Peyer's patch (tissue), 4 donors: ENCODE results near the gene PRG3. TPM values are rescaled to one million over a fixed set of nuclear protein-coding genes. Genes with fewer than 3 reads are reported as not detected.

ENCODE experiments used
- DNase-seq, 3 donors: peaks; one replicate each; pipeline ENCODE4 v3.0.0-alpha.2; 2017 to 2019
- H3K27ac ChIP-seq, 4 donors: fragments of 200-600 bp; sonication (generic); one replicate each; pipeline ENCODE4 v1.5.1; 2016 to 2019
- H3K27me3 ChIP-seq, 2 donors: fragments of 200-600 bp; sonication (generic); one replicate each; pipeline ENCODE4 v1.5.1; 2019
- H3K36me3 ChIP-seq, 3 donors: fragments of 200-600 bp; sonication (generic); one replicate each; pipeline ENCODE4 v1.5.1; 2016 to 2019
- H3K4me1 ChIP-seq, 4 donors: fragments of 200-600 bp; sonication (generic); one replicate each; pipeline ENCODE4 v1.5.1; 2016 to 2019
- H3K4me3 ChIP-seq, 4 donors: fragments of 200-600 bp; sonication (generic); 1 replicate in 3 of 4; 2 replicates in 1 of 4; pipeline ENCODE4 v1.5.1; 2016 to 2019; ENCODE audit warnings: mild to moderate bottlenecking in 1 of 4
- H3K9me3 ChIP-seq, 4 donors: fragments of 200-600 bp; sonication (generic); one replicate each; pipeline ENCODE4 v1.5.1; 2016 to 2019; ENCODE audit warnings: mild to moderate bottlenecking in 1 of 4
- CTCF ChIP-seq, 6 experiments: fragments of 450-650 bp in 4 of 6; fragments of 200-600 bp in 2 of 6; sonication (generic) in 1 of 6; IDR thresholded peaks; one replicate each; pipeline ENCODE4 v1.5.1; 2017 to 2019; ENCODE audit warnings: antibody characterized with exemption in 6 of 6, mild to moderate bottlenecking in 3 of 6, moderate library complexity in 1 of 6
- POLR2A ChIP-seq, 2 donors: fragments of 450-650 bp; IDR thresholded peaks; one replicate each; pipeline ENCODE4 v1.5.1; 2017; ENCODE audit warnings: antibody characterized with exemption in 2 of 2, mild to moderate bottlenecking in 2 of 2, moderate library complexity in 2 of 2
- total RNA-seq, 4 donors: library from RNA; depleted of rRNA; stranded (reverse); fragments of >200 nt; gene quantifications; one replicate each; pipeline ENCODE4 v1.1.0, GENCODE V29; 2016

Gene PRG3
- total RNA-seq, 4 donors from 2014 or later = not detected

- no peak for DNase-seq
- peak overlapping the region in 1 of 4 donors; percentile 35 for H3K27ac ChIP-seq
These were observed 23.6 kb downstream of the PRG3 start for GRCh38 chr11:57357310-57357709.

GRCh38 chr11:57356268-57356667 lies 24.7 kb downstream of the PRG3 start:
- Histone ChIP-seq H3K4me1 (peaks cover 0 to 5% (median 0%) of the 10 kb centered on the region in 4 donors), H3K9me3 (no peaks in the 10 kb centered on the region), H3K4me3 (no peak overlapping the region), H3K27me3 (no peaks in the 10 kb centered on the region), H3K36me3 (no peaks in the 10 kb centered on the region), H3K27ac (no peak overlapping the region)
- TF ChIP-seq CTCF (IDR thresholded peaks at IDR 0.05) = no peak
- TF ChIP-seq POLR2A (IDR thresholded peaks at IDR 0.05) = no peak
- no peak for DNase-seq

More at GRCh38 chr11:57357310-57357709, 23.6 kb downstream of the PRG3 start:
- Histone ChIP-seq H3K4me3 (no peak overlapping the region), H3K4me1 (peaks cover 0 to 5% (median 0%) of the 10 kb centered on the region in 4 donors), H3K9me3 (no peaks in the 10 kb centered on the region), H3K27me3 (no peaks in the 10 kb centered on the region), H3K36me3 (no peaks in the 10 kb centered on the region)
- TF ChIP-seq POLR2A (IDR thresholded peaks at IDR 0.05) = no peak
- TF ChIP-seq CTCF (IDR thresholded peaks at IDR 0.05) = no peak

- H3K27me3 ChIP-seq = no peaks in the 10 kb centered on the region
- H3K27ac ChIP-seq = no peak overlapping the region
- H3K4me1 ChIP-seq = peaks cover 0 to 8% (median 0%) of the 10 kb centered on the region in 4 donors
- H3K9me3 ChIP-seq = no peaks in the 10 kb centered on the region
- no peak overlapping the region for H3K4me3 ChIP-seq
- DNase-seq = peak in 1 of 3 donors; percentile 31
- no peak for TF ChIP-seq POLR2A (IDR thresholded peaks at IDR 0.05)
- TF ChIP-seq CTCF (IDR thresholded peaks at IDR 0.05) = no peak
- H3K36me3 ChIP-seq = no peaks in the 10 kb centered on the region
These were observed 26.3 kb downstream of the PRG3 start for GRCh38 chr11:57354699-57355098.

- peaks cover 0 to 9% (median 0%) of the 10 kb centered on the region in 4 donors for H3K4me1 ChIP-seq
- H3K36me3 ChIP-seq = no peaks in the 10 kb centered on the region
- H3K9me3 ChIP-seq = no peaks in the 10 kb centered on the region
- TF ChIP-seq CTCF (IDR thresholded peaks at IDR 0.05) (no peak), POLR2A (IDR thresholded peaks at IDR 0.05) (no peak)
- H3K27ac ChIP-seq = no peak overlapping the region
- no peak overlapping the region for H3K4me3 ChIP-seq
- H3K27me3 ChIP-seq = no peaks in the 10 kb centered on the region
- no peak for DNase-seq
These were observed 27.1 kb downstream of the PRG3 start for GRCh38 chr11:57353852-57354251.

GRCh38 chr11:57353446-57353845 lies 27.5 kb downstream of the PRG3 start:
- H3K4me1 ChIP-seq = peaks cover 0 to 9% (median 0%) of the 10 kb centered on the region in 4 donors
- no peaks in the 10 kb centered on the region for H3K27me3 ChIP-seq
- no peaks in the 10 kb centered on the region for H3K9me3 ChIP-seq
- H3K36me3 ChIP-seq = no peaks in the 10 kb centered on the region
- H3K27ac ChIP-seq = no peak overlapping the region
- H3K4me3 ChIP-seq = no peak overlapping the region
- no peak for DNase-seq
- TF ChIP-seq POLR2A (IDR thresholded peaks at IDR 0.05) (no peak), CTCF (IDR thresholded peaks at IDR 0.05) (no peak)

GRCh38 chr11:57353036-57353435 lies 27.9 kb downstream of the PRG3 start:
- no peaks in the 10 kb centered on the region for H3K27me3 ChIP-seq
- no peak for TF ChIP-seq CTCF (IDR thresholded peaks at IDR 0.05)
- TF ChIP-seq POLR2A (IDR thresholded peaks at IDR 0.05) = no peak
- peaks cover 0 to 6% (median 0%) of the 10 kb centered on the region in 4 donors for H3K4me1 ChIP-seq
- H3K36me3 ChIP-seq = no peaks in the 10 kb centered on the region
- H3K4me3 ChIP-seq = no peak overlapping the region
- no peak for DNase-seq
- no peak overlapping the region for H3K27ac ChIP-seq
- H3K9me3 ChIP-seq = no peaks in the 10 kb centered on the region
